OCI-LY7 (cell line): ENCODE measurements around the gene SEPTIN6.

ENCODE experiments used
- EZH2phosphoT487 ChIP-seq: fragments of 200-600 bp; sonication (generic); IDR thresholded peaks from 2 replicates; pipeline ENCODE4 v1.6.1; 2018; ENCODE audit warnings: low read depth, borderline replicate concordance, mild to moderate bottlenecking, mixed run types, antibody characterized with exemption, low read length, moderate library complexity, mixed read lengths
- TF ChIP-seq, protein P1 (sequence below): fragments of 200-600 bp; sonication (generic); conservative IDR thresholded peaks from 2 replicates; pipeline ENCODE4 v1.5.1; 2014; ENCODE audit warnings: mild to moderate bottlenecking, antibody characterized with exemption, low read length, moderate library complexity, mixed read lengths

DNA sequence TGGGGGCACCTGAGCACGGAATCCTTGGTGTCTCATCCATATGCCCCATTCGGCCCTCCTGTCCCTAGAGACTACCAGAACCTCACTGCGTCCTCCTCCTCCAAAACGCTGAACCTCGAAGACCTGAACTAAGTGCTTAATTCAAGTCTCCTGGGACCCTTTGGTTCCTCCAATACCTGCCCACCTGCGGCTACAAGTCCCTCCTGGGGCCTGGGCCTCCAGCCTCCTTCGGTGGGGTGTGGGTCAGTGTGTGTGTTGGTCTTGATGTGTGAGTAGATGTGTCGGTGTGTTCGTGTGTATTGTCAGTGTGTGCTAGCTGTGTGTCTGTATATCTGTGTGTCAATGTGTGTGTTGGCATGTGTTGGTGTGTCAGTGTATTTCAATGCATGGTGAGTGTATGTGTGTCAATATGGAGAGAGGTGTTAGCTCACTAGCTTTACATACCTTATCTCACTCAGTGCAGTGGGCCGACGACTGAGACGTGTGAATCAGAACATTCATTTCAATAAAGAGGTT is 2.6 kb upstream of the SEPTIN6 start:
- TF ChIP-seq, protein P1, sequence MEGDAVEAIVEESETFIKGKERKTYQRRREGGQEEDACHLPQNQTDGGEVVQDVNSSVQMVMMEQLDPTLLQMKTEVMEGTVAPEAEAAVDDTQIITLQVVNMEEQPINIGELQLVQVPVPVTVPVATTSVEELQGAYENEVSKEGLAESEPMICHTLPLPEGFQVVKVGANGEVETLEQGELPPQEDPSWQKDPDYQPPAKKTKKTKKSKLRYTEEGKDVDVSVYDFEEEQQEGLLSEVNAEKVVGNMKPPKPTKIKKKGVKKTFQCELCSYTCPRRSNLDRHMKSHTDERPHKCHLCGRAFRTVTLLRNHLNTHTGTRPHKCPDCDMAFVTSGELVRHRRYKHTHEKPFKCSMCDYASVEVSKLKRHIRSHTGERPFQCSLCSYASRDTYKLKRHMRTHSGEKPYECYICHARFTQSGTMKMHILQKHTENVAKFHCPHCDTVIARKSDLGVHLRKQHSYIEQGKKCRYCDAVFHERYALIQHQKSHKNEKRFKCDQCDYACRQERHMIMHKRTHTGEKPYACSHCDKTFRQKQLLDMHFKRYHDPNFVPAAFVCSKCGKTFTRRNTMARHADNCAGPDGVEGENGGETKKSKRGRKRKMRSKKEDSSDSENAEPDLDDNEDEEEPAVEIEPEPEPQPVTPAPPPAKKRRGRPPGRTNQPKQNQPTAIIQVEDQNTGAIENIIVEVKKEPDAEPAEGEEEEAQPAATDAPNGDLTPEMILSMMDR, result no peak
- no peak for TF ChIP-seq EZH2phosphoT487
